Prostate gland (tissue), 2 donors: Measurements from ENCODE around the gene SPA17.

ENCODE experiments used
- POLR2A ChIP-seq: fragments of 450-650 bp; IDR thresholded peaks from one replicate; pipeline ENCODE4 v1.6.1; 2016; ENCODE audit warnings: antibody characterized with exemption, mild to moderate bottlenecking
- TF ChIP-seq, protein P1 (sequence below), 4 experiments: fragments of 200-600 bp in 2 of 4; fragments of 450-650 bp in 2 of 4; sonication (generic) in 2 of 4; IDR thresholded peaks; 1 replicate in 3 of 4; 2 replicates in 1 of 4; pipeline ENCODE4 v1.5.1; 2016 to 2019; ENCODE audit warnings: antibody characterized with exemption in 4 of 4, mild to moderate bottlenecking in 2 of 4, moderate library complexity in 2 of 4

GRCh38 chr11:124699547-124699946 lies 25.8 kb downstream of the SPA17 start:
- TF ChIP-seq, protein P1, sequence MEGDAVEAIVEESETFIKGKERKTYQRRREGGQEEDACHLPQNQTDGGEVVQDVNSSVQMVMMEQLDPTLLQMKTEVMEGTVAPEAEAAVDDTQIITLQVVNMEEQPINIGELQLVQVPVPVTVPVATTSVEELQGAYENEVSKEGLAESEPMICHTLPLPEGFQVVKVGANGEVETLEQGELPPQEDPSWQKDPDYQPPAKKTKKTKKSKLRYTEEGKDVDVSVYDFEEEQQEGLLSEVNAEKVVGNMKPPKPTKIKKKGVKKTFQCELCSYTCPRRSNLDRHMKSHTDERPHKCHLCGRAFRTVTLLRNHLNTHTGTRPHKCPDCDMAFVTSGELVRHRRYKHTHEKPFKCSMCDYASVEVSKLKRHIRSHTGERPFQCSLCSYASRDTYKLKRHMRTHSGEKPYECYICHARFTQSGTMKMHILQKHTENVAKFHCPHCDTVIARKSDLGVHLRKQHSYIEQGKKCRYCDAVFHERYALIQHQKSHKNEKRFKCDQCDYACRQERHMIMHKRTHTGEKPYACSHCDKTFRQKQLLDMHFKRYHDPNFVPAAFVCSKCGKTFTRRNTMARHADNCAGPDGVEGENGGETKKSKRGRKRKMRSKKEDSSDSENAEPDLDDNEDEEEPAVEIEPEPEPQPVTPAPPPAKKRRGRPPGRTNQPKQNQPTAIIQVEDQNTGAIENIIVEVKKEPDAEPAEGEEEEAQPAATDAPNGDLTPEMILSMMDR (IDR thresholded peaks at IDR 0.05): no peak
- no peak for TF ChIP-seq POLR2A
